HG02981 (cell line): Measurements from ENCODE around the gene KREMEN2.
"Not testable (repeated sequence)": the region's sequence is repeated elsewhere in the genome, so short reads cannot be mapped to it uniquely, and the experiment has no call there.

Experiments
- ATAC-seq: cut with Tn5 transposase; IDR thresholded peaks from one replicate; pipeline ENCODE4 v1.9.1; 2021; ENCODE audit warnings: mild to moderate bottlenecking, moderate library complexity; ENCODE audit not compliant: unreplicated experiment

KREMEN2 gene

DNA sequence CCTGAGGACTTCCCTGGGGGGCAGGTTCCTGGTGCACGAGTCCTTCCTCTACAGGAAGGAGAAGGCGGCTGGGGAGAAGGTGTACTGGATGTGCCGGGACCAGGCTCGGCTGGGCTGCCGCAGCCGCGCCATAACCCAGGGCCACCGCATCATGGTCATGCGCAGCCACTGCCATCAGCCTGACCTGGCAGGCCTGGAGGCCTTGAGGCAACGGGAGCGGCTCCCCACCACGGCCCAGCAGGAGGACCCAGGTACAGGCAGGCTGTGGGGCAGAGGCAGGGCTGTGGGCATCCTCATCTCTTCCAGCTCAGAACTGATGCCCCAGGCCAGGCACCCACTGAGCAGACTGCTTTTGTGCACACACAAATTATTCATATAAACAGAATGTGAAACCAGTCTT is 25.9 kb upstream of the KREMEN2 start:
- no peak for ATAC-seq

DNA sequence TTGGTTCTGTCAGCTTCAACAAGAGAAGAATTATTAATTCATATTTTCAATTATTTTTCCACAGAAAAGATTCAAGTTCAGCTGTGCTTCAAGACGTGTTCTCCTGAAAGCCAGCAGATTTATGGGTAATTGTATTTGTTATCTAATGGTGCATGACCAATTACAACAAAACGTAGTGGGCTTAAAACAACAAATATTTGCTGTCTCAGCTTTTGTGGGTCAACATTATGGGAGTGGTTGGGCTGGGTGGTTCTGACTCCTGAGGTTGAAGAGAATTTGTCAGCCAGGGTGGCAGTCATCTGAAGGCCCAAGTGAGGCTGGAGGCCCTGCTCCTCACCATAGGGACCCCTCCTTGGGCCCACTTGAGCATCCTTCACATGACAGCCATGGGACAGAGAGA is 24.1 kb upstream of the KREMEN2 start:
- ATAC-seq, result no peak

DNA sequence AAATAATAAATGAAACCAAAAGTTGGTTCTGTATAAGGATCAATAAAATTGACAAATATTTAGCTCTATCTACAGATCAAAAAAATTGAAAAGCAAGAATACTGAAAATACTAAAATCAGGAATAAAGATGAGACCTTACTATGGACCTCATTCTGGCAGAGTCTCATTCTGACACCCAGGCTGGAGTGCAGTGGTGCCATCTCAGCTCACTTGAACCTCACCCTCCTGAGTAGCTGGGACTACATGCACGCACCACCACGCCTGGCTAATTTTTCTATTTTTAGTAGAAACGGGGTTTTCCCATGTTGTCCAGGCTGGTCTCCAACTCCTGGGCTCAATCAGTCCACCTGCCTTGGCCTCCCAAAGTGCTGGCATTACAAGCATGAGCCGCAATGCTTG is 22.0 kb upstream of the KREMEN2 start:
- no peak for ATAC-seq

GRCh38 chr16:2943716-2944115 is 20.4 kb upstream of the KREMEN2 start:
- not testable (repeated sequence) for ATAC-seq

DNA sequence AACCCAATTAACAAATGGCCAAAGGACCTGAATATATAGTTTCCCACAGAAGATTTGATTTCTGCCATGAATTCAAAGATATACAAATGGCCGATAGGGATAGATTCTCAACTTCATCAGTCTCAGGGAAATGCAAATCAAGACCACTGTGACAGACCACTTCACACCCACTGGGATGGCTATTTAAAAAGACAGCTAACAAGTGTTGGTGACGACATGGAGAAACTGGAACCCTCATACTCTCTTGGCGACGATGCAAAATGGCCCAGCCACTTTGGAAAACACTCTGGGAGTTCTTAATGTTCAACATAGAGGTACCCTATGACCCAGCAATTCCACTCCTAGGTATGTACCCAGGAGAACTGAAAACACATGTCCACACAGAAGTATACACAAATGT is 17.4 kb upstream of the KREMEN2 start:
- no peak for ATAC-seq

DNA sequence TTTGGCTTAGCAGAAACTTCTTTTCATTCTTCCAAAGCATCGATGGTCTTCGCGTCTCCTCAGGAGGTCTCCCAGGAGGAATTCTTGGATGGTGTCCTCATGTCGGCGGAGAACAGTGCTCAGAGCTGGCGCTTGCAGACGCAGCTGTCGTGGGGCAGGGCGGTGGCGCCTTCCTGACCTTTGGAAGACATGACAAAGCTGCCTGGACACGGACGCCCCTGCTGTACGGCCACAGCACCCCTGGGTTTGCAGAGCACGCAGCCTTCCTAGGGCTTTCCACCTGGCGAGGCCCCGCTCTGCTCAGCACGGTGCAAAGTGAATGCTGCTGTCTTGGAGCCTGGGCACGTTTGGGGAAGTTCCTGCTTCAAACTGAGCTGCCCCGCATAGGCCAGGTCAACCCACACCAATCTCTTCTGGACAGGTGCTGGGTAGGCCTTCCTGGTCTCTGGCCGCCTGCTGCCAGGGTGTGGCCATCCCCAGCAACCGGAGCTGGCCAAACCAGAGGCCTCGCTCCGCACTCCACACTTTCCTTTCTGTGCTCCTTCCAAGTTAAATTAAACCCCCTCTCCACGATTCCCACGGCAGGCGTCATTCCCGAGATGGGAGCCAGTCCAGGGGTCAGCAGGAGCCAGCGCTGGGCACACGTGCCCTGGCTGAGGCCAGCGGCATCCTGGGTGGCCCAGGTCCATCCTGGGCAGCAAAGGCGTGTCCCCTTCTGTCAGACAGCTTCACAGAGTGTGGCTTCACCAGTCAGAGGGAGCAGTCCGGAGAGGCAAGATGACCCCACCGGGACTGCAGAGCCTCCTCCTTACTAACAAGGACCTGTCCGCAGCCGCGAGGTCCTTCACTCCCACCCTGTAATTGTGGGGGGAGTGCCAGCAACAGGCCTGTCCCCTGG is 15.0 kb upstream of the KREMEN2 start:
- ATAC-seq, result no peak

GRCh38 chr16:2949705-2950352 is 14.2 kb upstream of the KREMEN2 start:
- ATAC-seq, result no peak

- no peak for ATAC-seq
These were observed 13.7 kb upstream of the KREMEN2 start for GRCh38 chr16:2950353-2950724.

DNA sequence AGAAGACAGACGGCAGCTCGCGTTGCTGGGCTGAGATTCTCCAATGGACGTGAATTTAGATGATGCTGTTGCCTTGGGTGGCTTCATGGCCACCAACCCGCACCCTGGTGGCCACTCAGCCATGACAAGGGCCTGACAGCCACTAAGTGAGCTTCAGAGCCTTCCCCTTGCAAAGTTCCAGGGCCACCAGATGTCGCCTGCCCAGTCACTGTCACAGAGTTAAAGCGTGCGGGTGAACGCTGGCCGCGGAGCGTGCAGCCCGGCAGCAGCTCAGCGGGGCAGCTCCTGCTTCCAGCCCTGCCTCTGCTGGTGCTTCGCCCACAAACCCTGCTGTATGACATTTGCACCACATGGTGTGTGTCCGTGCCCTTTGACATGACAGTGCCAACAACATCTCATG is 13.3 kb upstream of the KREMEN2 start:
- ATAC-seq, result no peak

DNA sequence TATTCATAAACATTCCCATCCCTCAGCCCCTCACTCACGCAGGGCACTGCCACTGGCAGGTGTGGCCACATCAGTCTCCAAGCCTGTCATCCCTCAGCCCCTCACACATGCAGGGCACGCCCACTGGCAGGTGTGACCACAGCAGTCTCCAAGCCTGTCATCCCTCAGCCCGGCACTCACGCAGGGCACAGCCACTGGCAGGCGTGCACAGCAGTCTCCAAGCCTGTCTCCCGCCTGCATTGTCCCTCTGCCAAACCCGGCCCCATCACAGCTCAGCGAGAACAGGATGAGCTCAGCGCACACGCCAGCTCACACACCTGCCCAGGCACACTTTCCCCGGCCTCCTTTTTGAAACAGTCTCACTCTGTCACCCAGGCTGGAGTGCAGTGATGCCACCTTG is 11.4 kb upstream of the KREMEN2 start:
- ATAC-seq, result no peak

DNA sequence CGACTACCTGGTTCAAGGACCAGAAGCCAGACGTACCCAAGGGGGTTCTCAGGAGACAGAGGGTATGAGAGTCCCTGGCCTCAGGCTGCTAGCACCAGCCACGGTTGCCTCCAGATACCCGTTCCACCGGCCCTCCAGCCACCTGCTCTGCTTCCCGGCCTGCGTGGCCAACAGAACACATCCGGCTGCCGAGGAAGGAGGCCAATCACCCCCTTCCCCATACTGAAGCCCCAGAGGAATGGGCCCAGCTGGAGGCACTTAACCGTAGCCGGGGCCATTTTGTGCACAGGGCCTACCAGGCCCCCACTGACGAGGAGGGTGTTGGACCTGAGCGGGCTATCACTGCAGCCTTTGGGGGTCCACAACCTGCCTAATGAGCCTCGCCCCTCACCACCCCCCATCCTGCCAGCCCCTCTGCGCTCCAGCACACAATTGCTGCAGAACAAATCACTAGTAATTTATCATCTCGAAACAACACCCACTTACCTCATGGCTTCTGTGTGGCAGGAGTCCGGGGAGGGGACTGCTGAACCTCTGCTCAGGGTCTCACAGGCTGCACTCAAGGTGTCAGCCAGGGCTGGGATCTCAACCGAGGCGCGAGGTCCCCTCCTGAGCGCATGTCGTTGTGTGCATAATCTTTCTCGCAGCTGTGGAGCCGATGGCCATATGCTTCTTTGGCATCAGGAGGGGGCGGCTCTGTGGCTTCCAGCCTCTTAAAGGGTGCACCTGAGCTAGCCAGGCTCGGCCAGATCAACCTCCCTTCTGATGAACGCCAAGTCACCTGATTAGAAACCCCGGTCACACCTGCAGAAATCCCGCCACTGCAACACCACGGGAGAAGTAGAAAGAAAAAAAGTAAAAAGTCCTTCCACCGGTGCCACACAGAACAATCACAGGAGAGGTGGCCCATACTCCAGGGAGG is 10.1 kb upstream of the KREMEN2 start:
- ATAC-seq, result no peak

GRCh38 chr16:2954656-2955381 is 9.3 kb upstream of the KREMEN2 start:
- no peak for ATAC-seq

- ATAC-seq, result no peak
These were observed 8.7 kb upstream of the KREMEN2 start for GRCh38 chr16:2955438-2955778.

DNA sequence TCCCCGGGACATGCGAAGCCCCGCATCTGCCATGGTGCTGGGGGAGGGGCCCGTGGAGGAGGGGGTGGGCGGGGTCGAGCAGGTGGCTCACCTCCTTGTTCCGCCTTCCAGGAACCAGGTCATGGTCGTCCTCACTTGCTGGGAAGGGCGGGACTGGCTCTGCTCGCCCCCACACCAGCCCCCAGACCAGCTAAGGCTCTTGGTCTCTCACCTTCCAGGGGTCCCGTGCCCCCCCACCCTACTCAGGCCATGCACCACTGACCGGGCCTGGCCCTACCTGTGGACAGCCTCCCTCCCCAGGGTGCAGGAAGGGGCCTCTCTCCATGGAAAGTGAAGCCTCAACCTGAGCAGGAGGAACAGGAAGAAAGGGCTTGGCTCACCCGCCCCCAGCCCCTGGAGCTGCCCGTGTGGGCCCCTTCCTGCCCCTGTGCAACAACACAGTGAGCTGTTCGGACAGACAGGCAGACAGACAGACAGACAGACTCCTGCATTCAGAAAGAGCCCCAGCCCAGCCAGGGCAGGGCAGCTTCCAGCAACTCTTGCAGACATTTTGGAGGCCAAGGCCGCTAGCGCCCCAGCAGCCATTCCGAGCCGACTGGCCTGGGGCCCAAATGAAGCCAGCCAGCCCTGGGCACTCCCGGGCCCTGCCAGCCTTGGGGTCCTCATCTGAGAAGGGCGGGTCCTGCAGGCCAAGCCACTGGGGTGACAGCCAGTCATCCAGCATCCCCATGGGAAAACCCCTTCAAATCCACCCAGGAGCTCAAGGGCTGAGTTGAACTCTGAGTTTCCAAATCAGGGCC is 8.1 kb upstream of the KREMEN2 start:
- no peak for ATAC-seq

DNA sequence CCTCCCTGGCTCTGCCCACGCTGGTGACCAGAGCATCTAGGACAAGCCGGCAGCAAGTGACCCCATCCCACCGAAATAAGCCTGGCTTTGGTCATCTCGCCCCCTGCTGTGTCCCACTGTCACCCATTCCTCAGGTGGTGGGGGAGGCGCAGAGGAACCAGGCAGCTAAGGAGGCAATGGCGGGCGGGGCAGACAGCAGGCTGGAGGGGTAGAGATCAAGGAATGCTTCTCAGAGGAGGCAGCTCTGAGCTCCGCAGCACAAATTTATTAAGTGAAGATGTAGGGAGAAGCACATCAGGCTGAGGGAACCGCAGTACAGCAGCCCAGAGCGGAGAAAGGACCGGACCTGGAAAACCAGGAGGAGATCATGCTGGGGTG is 7.5 kb upstream of the KREMEN2 start:
- no peak for ATAC-seq

GRCh38 chr16:2959206-2959605 is 4.9 kb upstream of the KREMEN2 start:
- no peak for ATAC-seq

DNA sequence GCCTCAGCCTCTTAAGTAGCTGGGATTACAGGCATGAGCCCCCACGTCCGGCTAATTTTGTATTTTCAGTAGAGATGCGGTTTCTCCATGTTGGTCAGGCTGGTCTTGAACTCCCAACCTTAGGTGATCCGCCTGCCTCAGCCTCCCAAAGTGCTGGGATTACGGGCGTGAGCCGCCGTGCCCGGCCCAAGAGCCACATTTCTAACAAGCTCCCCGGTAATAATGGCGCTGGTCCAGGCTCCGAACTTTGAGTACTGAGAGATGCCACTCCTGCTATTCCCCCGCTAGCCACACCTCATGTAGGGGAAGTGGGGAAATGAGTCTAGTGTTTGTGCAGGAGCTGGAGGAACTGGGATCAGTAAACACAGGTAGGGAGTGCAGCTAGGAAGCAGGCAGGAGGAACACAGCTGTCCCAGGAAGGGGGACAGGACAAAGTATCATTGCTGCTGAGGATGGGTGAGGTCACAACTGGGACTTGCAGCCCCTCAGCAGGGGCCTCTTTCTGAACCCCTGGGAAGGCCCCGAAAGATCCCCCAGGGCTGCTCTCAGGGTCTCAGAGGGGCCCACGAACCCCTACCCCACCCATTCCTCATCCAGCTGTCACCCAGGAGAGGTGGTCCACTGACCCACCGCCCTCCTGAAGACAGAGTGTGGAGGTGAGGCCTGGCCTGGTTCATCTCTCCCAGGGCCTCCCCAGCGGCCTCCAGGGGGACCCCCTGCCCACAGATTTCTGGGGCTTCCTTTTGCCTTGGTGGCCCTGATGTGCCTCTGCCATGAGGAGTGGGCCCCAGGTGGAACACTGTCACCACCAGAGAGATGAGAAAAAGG is 3.7 kb upstream of the KREMEN2 start:
- no peak for ATAC-seq

- ATAC-seq, result no peak
These were observed 1.6 kb upstream of the KREMEN2 start for GRCh38 chr16:2962334-2963073.
